Peyer's patch (tissue), 4 donors: Measurements from ENCODE around the gene PADI2. TPM values are rescaled to one million over a fixed set of nuclear protein-coding genes. Genes with fewer than 3 reads are reported as not detected.
A peak's percentile ranks its signal among the peaks of the same experiment; 100 is the strongest.

Experiments
- DNase-seq, 3 donors: peaks; one replicate each; pipeline ENCODE4 v3.0.0-alpha.2; 2017 to 2019
- H3K27ac ChIP-seq, 4 donors: fragments of 200-600 bp; sonication (generic); one replicate each; pipeline ENCODE4 v1.5.1; 2016 to 2019
- H3K27me3 ChIP-seq, 2 donors: fragments of 200-600 bp; sonication (generic); one replicate each; pipeline ENCODE4 v1.5.1; 2019
- H3K36me3 ChIP-seq, 3 donors: fragments of 200-600 bp; sonication (generic); one replicate each; pipeline ENCODE4 v1.5.1; 2016 to 2019
- H3K4me1 ChIP-seq, 4 donors: fragments of 200-600 bp; sonication (generic); one replicate each; pipeline ENCODE4 v1.5.1; 2016 to 2019
- H3K4me3 ChIP-seq, 4 donors: fragments of 200-600 bp; sonication (generic); 1 replicate in 3 of 4; 2 replicates in 1 of 4; pipeline ENCODE4 v1.5.1; 2016 to 2019; ENCODE audit warnings: mild to moderate bottlenecking in 1 of 4
- H3K9me3 ChIP-seq, 4 donors: fragments of 200-600 bp; sonication (generic); one replicate each; pipeline ENCODE4 v1.5.1; 2016 to 2019; ENCODE audit warnings: mild to moderate bottlenecking in 1 of 4
- POLR2A ChIP-seq, 2 donors: fragments of 450-650 bp; IDR thresholded peaks; one replicate each; pipeline ENCODE4 v1.5.1; 2017; ENCODE audit warnings: antibody characterized with exemption in 2 of 2, mild to moderate bottlenecking in 2 of 2, moderate library complexity in 2 of 2
- total RNA-seq, 4 donors: library from RNA; depleted of rRNA; stranded (reverse); fragments of >200 nt; gene quantifications; one replicate each; pipeline ENCODE4 v1.1.0, GENCODE V29; 2016
- TF ChIP-seq, protein P1 (sequence below), 6 experiments: fragments of 450-650 bp in 4 of 6; fragments of 200-600 bp in 2 of 6; sonication (generic) in 1 of 6; IDR thresholded peaks; one replicate each; pipeline ENCODE4 v1.5.1; 2017 to 2019; ENCODE audit warnings: antibody characterized with exemption in 6 of 6, mild to moderate bottlenecking in 3 of 6, moderate library complexity in 1 of 6

Gene PADI2
- total RNA-seq, 4 donors from 2014 or later = 29.7 to 191 (median 57.9) TPM

DNA sequence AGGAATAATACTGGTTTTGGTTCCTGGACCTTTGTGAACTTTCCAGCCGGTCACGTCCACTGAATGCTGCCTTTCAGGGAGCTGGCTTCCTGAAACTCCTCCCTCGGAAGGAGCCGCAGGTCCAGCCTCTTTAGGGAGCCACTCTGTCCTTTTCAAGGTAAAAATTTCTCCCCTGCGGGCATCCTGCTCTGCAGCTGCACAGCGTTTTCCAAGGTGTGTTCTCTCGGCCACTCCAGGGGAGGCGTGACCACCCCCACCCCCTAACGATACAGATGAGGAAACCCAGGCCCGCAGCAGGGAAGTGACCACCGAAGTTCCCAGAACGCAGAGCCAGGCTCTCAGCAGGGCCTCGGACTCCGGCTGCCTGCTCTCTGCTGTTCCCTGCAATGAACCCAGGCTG is 21.5 kb downstream of the PADI2 start:
- no peak for DNase-seq
- Histone ChIP-seq H3K27me3 (no peaks in the 10 kb centered on the region), H3K4me1 (no peaks in the 10 kb centered on the region), H3K27ac (peak overlapping the region in 1 of 4 donors; percentile 65), H3K36me3 (peaks cover 0 to 7% (median 0%) of the 10 kb centered on the region in 3 donors), H3K9me3 (no peaks in the 10 kb centered on the region), H3K4me3 (no peak overlapping the region)
- TF ChIP-seq POLR2A (IDR thresholded peaks at IDR 0.05) = no peak
- TF ChIP-seq, protein P1, sequence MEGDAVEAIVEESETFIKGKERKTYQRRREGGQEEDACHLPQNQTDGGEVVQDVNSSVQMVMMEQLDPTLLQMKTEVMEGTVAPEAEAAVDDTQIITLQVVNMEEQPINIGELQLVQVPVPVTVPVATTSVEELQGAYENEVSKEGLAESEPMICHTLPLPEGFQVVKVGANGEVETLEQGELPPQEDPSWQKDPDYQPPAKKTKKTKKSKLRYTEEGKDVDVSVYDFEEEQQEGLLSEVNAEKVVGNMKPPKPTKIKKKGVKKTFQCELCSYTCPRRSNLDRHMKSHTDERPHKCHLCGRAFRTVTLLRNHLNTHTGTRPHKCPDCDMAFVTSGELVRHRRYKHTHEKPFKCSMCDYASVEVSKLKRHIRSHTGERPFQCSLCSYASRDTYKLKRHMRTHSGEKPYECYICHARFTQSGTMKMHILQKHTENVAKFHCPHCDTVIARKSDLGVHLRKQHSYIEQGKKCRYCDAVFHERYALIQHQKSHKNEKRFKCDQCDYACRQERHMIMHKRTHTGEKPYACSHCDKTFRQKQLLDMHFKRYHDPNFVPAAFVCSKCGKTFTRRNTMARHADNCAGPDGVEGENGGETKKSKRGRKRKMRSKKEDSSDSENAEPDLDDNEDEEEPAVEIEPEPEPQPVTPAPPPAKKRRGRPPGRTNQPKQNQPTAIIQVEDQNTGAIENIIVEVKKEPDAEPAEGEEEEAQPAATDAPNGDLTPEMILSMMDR (IDR thresholded peaks at IDR 0.05) = no peak

DNA sequence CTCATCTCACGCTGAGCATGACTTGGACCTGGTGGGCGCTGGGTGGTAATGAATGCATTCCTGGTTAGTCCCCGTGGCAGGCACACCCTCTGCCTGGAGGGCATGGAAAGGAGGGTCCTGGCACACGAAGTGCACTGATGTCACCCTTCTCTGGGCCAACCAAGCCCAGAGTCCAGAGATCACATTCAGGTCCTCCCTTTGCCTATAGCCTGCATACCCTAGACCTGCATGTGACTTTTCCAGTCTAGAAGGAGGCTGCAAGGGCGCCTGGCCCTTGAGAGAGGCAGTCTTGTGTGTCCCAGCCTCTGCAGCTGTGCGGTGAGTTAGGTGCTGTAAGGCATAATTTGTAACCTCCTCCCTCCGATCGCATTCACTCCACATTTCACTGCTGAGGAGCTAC is 22.1 kb downstream of the PADI2 start:
- TF ChIP-seq, protein P1 (IDR thresholded peaks at IDR 0.05) = no peak
- TF ChIP-seq POLR2A (IDR thresholded peaks at IDR 0.05) = peak; percentile 12 to 46
- H3K27ac ChIP-seq = peak overlapping the region in 1 of 4 donors; percentile 65
- DNase-seq = no peak

DNA sequence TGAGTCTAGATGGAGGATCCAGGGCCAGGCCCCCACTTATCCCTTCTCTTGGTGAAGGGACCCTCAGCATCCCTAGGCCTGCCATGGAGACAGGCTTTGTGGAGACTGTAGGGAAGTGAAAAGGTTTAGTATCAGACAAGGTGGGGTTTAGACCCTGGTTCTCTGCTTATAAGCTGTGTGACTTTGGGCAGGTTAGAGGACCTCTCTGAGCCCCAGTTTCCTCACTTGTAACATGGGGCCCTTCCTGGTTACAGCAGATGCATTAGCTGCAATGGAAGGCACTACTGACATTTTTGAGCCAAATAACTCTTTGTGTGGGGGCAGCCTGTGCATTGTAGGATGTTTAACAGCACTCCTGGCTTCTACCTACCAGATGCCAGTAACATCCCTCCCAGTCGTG is 22.7 kb downstream of the PADI2 start:
- Histone ChIP-seq H3K9me3 (no peaks in the 10 kb centered on the region), H3K4me1 (no peaks in the 10 kb centered on the region), H3K36me3 (no peaks in the 10 kb centered on the region), H3K27me3 (no peaks in the 10 kb centered on the region), H3K27ac (no peak overlapping the region), H3K4me3 (no peak overlapping the region)
- TF ChIP-seq POLR2A (IDR thresholded peaks at IDR 0.05) = no peak
- TF ChIP-seq, protein P1 (IDR thresholded peaks at IDR 0.05) = no peak
- no peak for DNase-seq

More for the DNA sequence above, 22.1 kb downstream of the PADI2 start:
- Histone ChIP-seq H3K27me3 (no peaks in the 10 kb centered on the region), H3K36me3 (peaks cover 0 to 2% (median 0%) of the 10 kb centered on the region in 3 donors), H3K4me1 (no peaks in the 10 kb centered on the region), H3K4me3 (no peak overlapping the region), H3K9me3 (no peaks in the 10 kb centered on the region)

DNA sequence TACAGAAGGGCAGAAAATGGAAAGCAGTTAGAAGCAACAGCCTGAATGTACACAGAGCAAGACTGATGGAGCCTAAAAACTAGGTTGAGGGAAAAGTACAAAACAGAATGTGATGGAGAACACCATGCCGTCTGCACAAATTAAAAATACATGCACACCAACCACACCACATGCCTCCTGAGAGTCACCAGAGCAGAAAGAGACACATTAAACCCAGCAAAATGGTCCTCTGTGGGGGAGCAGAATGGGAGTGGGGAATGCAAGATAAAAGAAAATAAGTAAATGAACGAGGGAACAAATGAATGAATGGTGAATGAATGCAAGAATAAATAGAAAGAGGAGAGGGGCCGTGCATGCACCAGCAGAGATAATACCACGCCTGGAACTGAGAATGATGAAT is 24.1 kb downstream of the PADI2 start:
- H3K4me3 ChIP-seq = no peak overlapping the region
- no peaks in the 10 kb centered on the region for H3K27me3 ChIP-seq
- no peaks in the 10 kb centered on the region for H3K36me3 ChIP-seq
- TF ChIP-seq, protein P1 (IDR thresholded peaks at IDR 0.05) = no peak
- TF ChIP-seq POLR2A (IDR thresholded peaks at IDR 0.05) = no peak
- no peaks in the 10 kb centered on the region for H3K9me3 ChIP-seq
- no peaks in the 10 kb centered on the region for H3K4me1 ChIP-seq
- H3K27ac ChIP-seq = no peak overlapping the region
- DNase-seq = no peak

DNA sequence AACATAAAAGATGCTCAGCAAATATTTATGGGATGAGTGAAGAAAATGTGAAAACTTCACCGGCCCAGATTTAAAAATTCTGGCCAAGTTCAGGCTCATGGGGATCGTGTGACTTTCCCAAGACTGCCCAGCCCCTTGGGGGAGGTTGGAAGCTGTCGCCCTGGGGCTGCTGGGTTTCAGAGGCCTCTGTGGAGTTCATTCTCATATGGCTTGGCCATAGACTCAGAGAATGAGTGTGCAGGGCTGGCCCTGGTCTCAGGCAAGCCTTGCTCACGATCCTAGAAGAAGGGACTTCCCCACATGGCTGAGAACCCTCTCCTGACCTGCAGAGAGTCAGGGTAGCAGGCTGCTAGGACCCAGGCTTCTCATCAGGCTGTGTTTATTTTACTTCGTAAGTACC is 24.6 kb downstream of the PADI2 start:
- DNase-seq = no peak
- H3K27ac ChIP-seq = no peak overlapping the region
- H3K4me1 ChIP-seq = no peaks in the 10 kb centered on the region
- no peaks in the 10 kb centered on the region for H3K9me3 ChIP-seq
- H3K27me3 ChIP-seq = no peaks in the 10 kb centered on the region
- no peak for TF ChIP-seq POLR2A (IDR thresholded peaks at IDR 0.05)
- TF ChIP-seq, protein P1 (IDR thresholded peaks at IDR 0.05) = no peak
- no peaks in the 10 kb centered on the region for H3K36me3 ChIP-seq
- H3K4me3 ChIP-seq = no peak overlapping the region

DNA sequence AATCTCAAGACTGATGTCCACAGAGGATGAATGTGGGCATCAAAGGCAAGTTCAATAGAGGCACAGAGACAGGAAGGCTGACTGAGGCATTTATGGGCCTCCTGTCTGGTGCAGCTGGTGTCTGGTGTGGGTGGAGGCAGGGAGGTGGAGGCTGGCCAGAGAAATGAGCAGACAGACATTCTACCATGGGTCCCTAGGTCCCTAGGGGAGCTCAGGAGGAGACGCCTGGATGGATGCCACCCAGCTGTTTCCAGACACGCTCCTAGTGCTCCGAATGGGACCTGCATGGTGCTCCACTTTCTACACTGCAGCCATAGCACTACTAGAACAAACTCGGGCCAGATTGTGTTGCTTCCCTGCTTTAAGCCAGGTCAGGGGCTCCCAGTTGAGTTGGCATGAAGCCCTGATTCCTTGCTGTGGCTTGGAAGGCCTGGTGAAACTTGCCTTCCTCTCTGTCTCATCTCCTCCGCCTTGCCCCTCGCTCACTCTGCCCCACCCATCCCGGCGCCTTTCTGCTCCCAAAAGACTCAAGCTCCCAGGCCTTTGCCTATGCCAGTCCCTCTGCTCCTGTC is 25.3 kb downstream of the PADI2 start:
- Histone ChIP-seq H3K4me3 (no peak overlapping the region), H3K4me1 (no peaks in the 10 kb centered on the region), H3K27me3 (no peaks in the 10 kb centered on the region), H3K36me3 (no peaks in the 10 kb centered on the region), H3K27ac (no peak overlapping the region), H3K9me3 (no peaks in the 10 kb centered on the region)
- no peak for TF ChIP-seq POLR2A (IDR thresholded peaks at IDR 0.05)
- TF ChIP-seq, protein P1 (IDR thresholded peaks at IDR 0.05) = no peak
- DNase-seq = no peak
